ENCODE data around the gene PRRC2B.
"Not testable (repeated sequence)": the region's sequence is repeated elsewhere in the genome, so short reads cannot be mapped to it uniquely, and the experiment has no call there.

PRRC2B gene

DNA sequence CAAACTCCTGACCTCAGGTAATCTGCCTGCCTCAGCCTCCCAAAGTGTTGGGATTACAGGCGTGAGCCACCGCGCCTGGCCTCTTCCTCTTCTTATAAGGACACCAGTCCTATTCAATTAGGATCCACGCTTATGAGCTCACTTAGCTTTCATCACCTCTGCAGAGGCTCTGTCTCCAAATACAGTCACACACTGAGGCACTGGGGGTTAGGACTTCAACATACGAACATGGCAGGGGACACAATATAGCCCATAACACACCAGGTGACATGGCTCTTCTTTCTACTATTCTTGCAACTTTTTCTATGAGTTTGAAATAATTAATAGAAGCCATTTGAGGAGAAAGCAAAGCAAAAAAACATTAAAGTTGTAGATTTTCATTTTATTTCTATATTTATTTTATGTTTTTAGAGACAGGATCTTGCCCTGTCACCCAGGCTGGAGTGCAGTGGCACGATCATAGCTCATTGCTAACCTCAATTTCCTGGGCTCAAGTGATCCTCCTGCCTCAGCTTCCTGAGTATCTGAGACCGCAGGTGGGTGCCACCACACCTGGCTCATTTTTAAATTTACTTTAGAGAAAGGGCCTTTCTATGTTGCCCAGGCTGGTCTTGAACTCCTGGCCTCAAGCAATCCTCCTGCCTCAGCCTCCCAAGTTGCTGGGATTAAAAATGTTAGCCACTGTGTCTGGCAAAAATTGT, 145.5 kb downstream of the PRRC2B start:
- DNase-seq (ENCODE audit: low read depth): no peak

- no peak for DNase-seq (ENCODE audit: low read depth)
These were observed 149.3 kb downstream of the PRRC2B start for GRCh38 chr9:131543141-131543540.

DNA sequence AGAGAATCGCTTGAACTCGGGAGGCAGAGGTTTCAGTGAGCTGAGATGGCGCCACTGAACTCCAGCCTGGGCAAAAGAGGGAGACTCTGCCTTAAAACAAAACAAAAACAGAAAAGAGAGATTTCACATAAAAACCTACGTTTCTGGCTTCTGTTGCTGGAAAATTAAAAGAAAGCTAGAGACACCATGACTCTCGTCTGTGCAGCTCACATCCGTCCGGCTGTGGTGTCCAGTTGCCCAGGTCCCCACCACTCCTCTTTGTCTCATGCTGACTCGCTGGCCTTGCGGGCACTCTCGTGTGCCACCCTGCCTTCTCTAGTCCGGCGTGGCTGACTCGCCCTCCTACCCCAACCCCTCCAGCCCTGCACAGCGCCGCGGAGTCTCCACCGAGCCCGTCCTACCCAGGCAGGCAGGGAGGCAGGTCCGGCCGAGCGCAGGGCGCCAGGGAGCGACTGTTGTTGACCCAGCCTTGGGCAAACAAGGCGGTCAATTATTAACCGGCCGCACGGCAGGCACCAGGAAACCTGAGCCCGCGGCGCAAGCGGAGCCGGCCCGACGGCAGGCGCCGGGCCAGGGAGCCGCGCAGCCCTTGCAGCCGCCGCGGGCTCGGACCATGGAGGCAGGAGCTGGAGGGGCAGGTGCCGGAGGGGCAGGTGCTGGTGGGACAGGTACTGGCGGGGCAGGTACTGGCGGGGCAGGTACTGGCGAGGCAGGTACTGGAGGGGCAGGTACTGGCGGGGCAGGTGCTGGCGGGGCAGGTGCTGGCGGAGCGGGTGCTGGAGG, 151.3 kb downstream of the PRRC2B start, which contains the start of gene PRRT1B:
Gene PRRT1B, plus strand, starts transcription at position 521 of the 783 bp plus-strand sequence. Its CDS starts 93 bp downstream, at position 614.
- no peak for DNase-seq (ENCODE audit: low read depth)

GRCh38 chr9:131545786-131546335, 152.0 kb downstream of the PRRC2B start:
- DNase-seq (ENCODE audit: low read depth): no peak

- DNase-seq (ENCODE audit: low read depth): no peak
These were observed 152.6 kb downstream of the PRRC2B start for GRCh38 chr9:131546336-131547084.

DNA sequence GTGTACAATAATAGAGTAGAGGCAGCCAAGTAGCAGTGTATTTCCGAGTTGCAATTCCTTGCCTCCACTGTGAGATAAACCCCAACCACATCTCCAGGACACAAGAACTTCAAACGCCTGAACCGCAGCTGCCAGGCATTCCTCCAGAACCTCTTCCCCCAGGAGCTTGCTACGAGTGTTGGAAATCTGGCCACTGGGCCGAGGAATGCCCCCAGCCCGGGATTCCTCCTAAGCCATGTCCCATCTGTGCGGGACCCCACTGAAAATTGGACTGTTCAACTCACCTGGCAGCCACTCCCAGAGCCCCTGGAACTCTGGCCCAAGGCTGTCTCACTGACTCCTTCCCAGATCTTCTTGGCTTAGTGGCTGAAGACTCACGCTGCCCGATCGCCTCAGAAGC, 155.3 kb downstream of the PRRC2B start:
- not testable (repeated sequence) for DNase-seq (ENCODE audit: low read depth)
